ENCODE data around the gene RANBP10.
"Not testable (repeated sequence)": the region's sequence is repeated elsewhere in the genome, so short reads cannot be mapped to it uniquely, and the experiment has no call there.

RANBP10 gene

GRCh38 chr16:67713647-67714273, 92.6 kb downstream of the RANBP10 start:
- DNase-seq (ENCODE audit: low spot score): no peak

- no peak for DNase-seq (ENCODE audit: low spot score)
Observed at GRCh38 chr16:67710607-67711006, 95.8 kb downstream of the RANBP10 start.

GRCh38 chr16:67709050-67709449, 97.3 kb downstream of the RANBP10 start:
- DNase-seq (ENCODE audit: low spot score): no peak

GRCh38 chr16:67708368-67708771, 98.0 kb downstream of the RANBP10 start:
- no peak for DNase-seq (ENCODE audit: low spot score)

GRCh38 chr16:67707790-67708189, 98.6 kb downstream of the RANBP10 start:
- DNase-seq (ENCODE audit: low spot score): no peak

- no peak for DNase-seq (ENCODE audit: low spot score)
Observed at GRCh38 chr16:67707210-67707609, 99.2 kb downstream of the RANBP10 start.

GRCh38 chr16:67704110-67704509, 102.2 kb downstream of the RANBP10 start:
- no peak for DNase-seq (ENCODE audit: low spot score)

- no peak for DNase-seq (ENCODE audit: low spot score)
Observed at GRCh38 chr16:67703626-67704025, 102.7 kb downstream of the RANBP10 start.

GRCh38 chr16:67702130-67702529, 104.2 kb downstream of the RANBP10 start:
- no peak for DNase-seq (ENCODE audit: low spot score)

GRCh38 chr16:67701420-67701819, 104.9 kb downstream of the RANBP10 start:
- no peak for DNase-seq (ENCODE audit: low spot score)

GRCh38 chr16:67699265-67699664, 107.1 kb downstream of the RANBP10 start:
- DNase-seq (ENCODE audit: low spot score): no peak

- no peak for DNase-seq (ENCODE audit: low spot score)
Observed at GRCh38 chr16:67697422-67698185, 108.8 kb downstream of the RANBP10 start.

- DNase-seq (ENCODE audit: low spot score): no peak
Observed at GRCh38 chr16:67694611-67695010, 111.7 kb downstream of the RANBP10 start.

- not testable (repeated sequence) for DNase-seq (ENCODE audit: low spot score)
Observed at GRCh38 chr16:67693517-67694285, 112.7 kb downstream of the RANBP10 start.

GRCh38 chr16:67685388-67686112, 120.8 kb downstream of the RANBP10 start:
- no peak for DNase-seq (ENCODE audit: low spot score)

- no peak for DNase-seq (ENCODE audit: low spot score)
Observed at GRCh38 chr16:67683767-67684166, 122.6 kb downstream of the RANBP10 start.

- no peak for DNase-seq (ENCODE audit: low spot score)
Observed at GRCh38 chr16:67679935-67680897, 126.1 kb downstream of the RANBP10 start.

GRCh38 chr16:67678354-67679023, 127.9 kb downstream of the RANBP10 start:
- DNase-seq (ENCODE audit: low spot score): peak; percentile 78

GRCh38 chr16:67677712-67678111, 128.6 kb downstream of the RANBP10 start:
- DNase-seq (ENCODE audit: low spot score): no peak

GRCh38 chr16:67676939-67677338, 129.4 kb downstream of the RANBP10 start:
- DNase-seq (ENCODE audit: low spot score): no peak
